DMS153 treated with DMSO at 0.1 percent for 48 hours (cell line): ENCODE results near the gene MCOLN2.
"Not testable (repeated sequence)": the region's sequence is repeated elsewhere in the genome, so short reads cannot be mapped to it uniquely, and the experiment has no call there.

ENCODE experiments used
- DNase-seq: peaks from one replicate; lab custom pipeline; 2025; ENCODE audit not compliant: unreplicated experiment; lab: John Stamatoyannopoulos, UW

The MCOLN2 gene

GRCh38 chr1:84986561-84986960 lies 10.4 kb downstream of the MCOLN2 start:
- not testable (repeated sequence) for DNase-seq

- DNase-seq = no peak
These were observed 11.5 kb downstream of the MCOLN2 start for GRCh38 chr1:84985365-84985764.

GRCh38 chr1:84982395-84982794 lies 14.5 kb downstream of the MCOLN2 start:
- no peak for DNase-seq

- no peak for DNase-seq
These were observed 21.9 kb downstream of the MCOLN2 start for GRCh38 chr1:84975035-84975434.

GRCh38 chr1:84973498-84974334 lies 23.2 kb downstream of the MCOLN2 start:
- no peak for DNase-seq

- DNase-seq = no peak
These were observed 24.4 kb downstream of the MCOLN2 start for GRCh38 chr1:84972377-84972987.

- no peak for DNase-seq
These were observed 25.0 kb downstream of the MCOLN2 start for GRCh38 chr1:84971957-84972356.

- no peak for DNase-seq
These were observed 27.2 kb downstream of the MCOLN2 start for GRCh38 chr1:84969489-84970250.

GRCh38 chr1:84968865-84969264 lies 28.0 kb downstream of the MCOLN2 start:
- no peak for DNase-seq

- no peak for DNase-seq
These were observed 28.8 kb downstream of the MCOLN2 start for GRCh38 chr1:84968101-84968500.

GRCh38 chr1:84967666-84968065 lies 29.2 kb downstream of the MCOLN2 start:
- no peak for DNase-seq

GRCh38 chr1:84963021-84963420 lies 33.9 kb downstream of the MCOLN2 start:
- no peak for DNase-seq

- DNase-seq = no peak
These were observed 35.6 kb downstream of the MCOLN2 start for GRCh38 chr1:84961316-84961715.

GRCh38 chr1:84960371-84960770 lies 36.5 kb downstream of the MCOLN2 start:
- no peak for DNase-seq

GRCh38 chr1:84959294-84959693 lies 37.6 kb downstream of the MCOLN2 start:
- DNase-seq = no peak

GRCh38 chr1:84957966-84958365 lies 38.9 kb downstream of the MCOLN2 start:
- no peak for DNase-seq

- no peak for DNase-seq
These were observed 40.3 kb downstream of the MCOLN2 start for GRCh38 chr1:84956655-84957054.

- no peak for DNase-seq
These were observed 40.8 kb downstream of the MCOLN2 start for GRCh38 chr1:84956097-84956496.

- no peak for DNase-seq
These were observed 47.2 kb downstream of the MCOLN2 start for GRCh38 chr1:84949664-84950063.

GRCh38 chr1:84947536-84948410 lies 49.1 kb downstream of the MCOLN2 start:
- DNase-seq = no peak

GRCh38 chr1:84946631-84947030 lies 50.3 kb downstream of the MCOLN2 start:
- no peak for DNase-seq
